ENCODE data around the gene PDZD2. TPM values are rescaled to one million over a fixed set of nuclear protein-coding genes. Genes with fewer than 3 reads are reported as not detected.

Gene PDZD2
- total RNA-seq, 2 donors from 2014 or later = 4.5 to 15.7 TPM

- ATAC-seq (ENCODE audit: insufficient number of reproducible peaks, low FRiP score, low read depth) (no peak), DNase-seq (ENCODE audit: low spot score) (no peak)
- Histone ChIP-seq H3K27ac (peak overlapping the region in 1 of 2 donors; percentile 55), H3K4me3 (no peak overlapping the region), H3K27me3 (replicated peaks; ENCODE audit: insufficient read depth) (no peaks in the 10 kb centered on the region), H3K4me1 (ENCODE audit: control insufficient read depth in 1 of 2, low read depth in 2 of 2) (peaks cover 0 to 18% of the 10 kb centered on the region in 2 donors), H3K9me3 (no peaks in the 10 kb centered on the region), H3K36me3 (no peaks in the 10 kb centered on the region)
- no peak for TF ChIP-seq CTCF (IDR thresholded peaks at IDR 0.05)
Observed at GRCh38 chr5:31963358-31964006, 324.6 kb downstream of the PDZD2 start.

- Histone ChIP-seq H3K27me3 (replicated peaks; ENCODE audit: insufficient read depth) (no peaks in the 10 kb centered on the region), H3K4me3 (no peak overlapping the region), H3K9me3 (no peaks in the 10 kb centered on the region), H3K27ac (no peak overlapping the region), H3K4me1 (ENCODE audit: control insufficient read depth in 1 of 2, low read depth in 2 of 2) (peaks cover 0 to 18% of the 10 kb centered on the region in 2 donors), H3K36me3 (no peaks in the 10 kb centered on the region)
- DNase-seq (ENCODE audit: low spot score) (no peak), ATAC-seq (ENCODE audit: insufficient number of reproducible peaks, low FRiP score, low read depth) (no peak)
- no peak for TF ChIP-seq CTCF (IDR thresholded peaks at IDR 0.05)
Observed at GRCh38 chr5:31964007-31964360, 325.1 kb downstream of the PDZD2 start.

GRCh38 chr5:31965227-31965626 is 326.3 kb downstream of the PDZD2 start:
- H3K9me3 ChIP-seq = no peaks in the 10 kb centered on the region
- H3K4me3 ChIP-seq = no peak overlapping the region
- H3K27me3 ChIP-seq (replicated peaks; ENCODE audit: insufficient read depth) = no peaks in the 10 kb centered on the region
- DNase-seq (ENCODE audit: low spot score) (no peak), ATAC-seq (ENCODE audit: insufficient number of reproducible peaks, low FRiP score, low read depth) (no peak)
- no peak overlapping the region for H3K27ac ChIP-seq
- no peaks in the 10 kb centered on the region for H3K36me3 ChIP-seq
- TF ChIP-seq CTCF (IDR thresholded peaks at IDR 0.05) = no peak
- H3K4me1 ChIP-seq (ENCODE audit: control insufficient read depth in 1 of 2, low read depth in 2 of 2) = peaks cover 0 to 18% of the 10 kb centered on the region in 2 donors

GRCh38 chr5:31966936-31967335 is 328.0 kb downstream of the PDZD2 start:
- no peak overlapping the region for H3K4me3 ChIP-seq
- H3K27ac ChIP-seq = no peak overlapping the region
- peaks cover 0 to 18% of the 10 kb centered on the region in 2 donors for H3K4me1 ChIP-seq (ENCODE audit: control insufficient read depth in 1 of 2, low read depth in 2 of 2)
- H3K36me3 ChIP-seq = no peaks in the 10 kb centered on the region
- DNase-seq (ENCODE audit: low spot score) (no peak), ATAC-seq (ENCODE audit: insufficient number of reproducible peaks, low FRiP score, low read depth) (no peak)
- no peaks in the 10 kb centered on the region for H3K27me3 ChIP-seq (replicated peaks; ENCODE audit: insufficient read depth)
- TF ChIP-seq CTCF (IDR thresholded peaks at IDR 0.05) = no peak
- no peaks in the 10 kb centered on the region for H3K9me3 ChIP-seq

GRCh38 chr5:31967461-31967860 is 328.5 kb downstream of the PDZD2 start:
- Histone ChIP-seq H3K36me3 (no peaks in the 10 kb centered on the region), H3K4me3 (no peak overlapping the region), H3K9me3 (no peaks in the 10 kb centered on the region), H3K4me1 (ENCODE audit: control insufficient read depth in 1 of 2, low read depth in 2 of 2) (peaks cover 0 to 13% of the 10 kb centered on the region in 2 donors), H3K27me3 (replicated peaks; ENCODE audit: insufficient read depth) (no peaks in the 10 kb centered on the region), H3K27ac (no peak overlapping the region)
- ATAC-seq (ENCODE audit: insufficient number of reproducible peaks, low FRiP score, low read depth) = no peak
- no peak for TF ChIP-seq CTCF (IDR thresholded peaks at IDR 0.05)
- DNase-seq (ENCODE audit: low spot score) = no peak
